Epithelial cell of proximal tubule (primary cell): ENCODE results near the gene SERPINA6. TPM values are rescaled to one million over a fixed set of nuclear protein-coding genes. Genes with fewer than 3 reads are reported as not detected.

Experiments
- DNase-seq: peaks from one replicate; pipeline ENCODE4 v3.0.0-alpha.2; 2011; ENCODE audit warnings: low read depth
- H3K4me3 ChIP-seq: 2 replicates; pipeline ENCODE4 v1.5.1; 2011; ENCODE audit warnings: low read depth, mild to moderate bottlenecking, low read length
- CTCF ChIP-seq: conservative IDR thresholded peaks from 2 replicates; pipeline ENCODE4 v1.5.1; 2012; ENCODE audit warnings: low read depth, mild to moderate bottlenecking, low read length
- total RNA-seq: library from RNA; depleted of rRNA; stranded (reverse); fragments of >200 nt; gene quantifications from 2 replicates; pipeline ENCODE4 v1.2.3, GENCODE V29; 2015

SERPINA6 gene
- total RNA-seq, 1 donor from 2014 or later: 0.81 TPM

DNA sequence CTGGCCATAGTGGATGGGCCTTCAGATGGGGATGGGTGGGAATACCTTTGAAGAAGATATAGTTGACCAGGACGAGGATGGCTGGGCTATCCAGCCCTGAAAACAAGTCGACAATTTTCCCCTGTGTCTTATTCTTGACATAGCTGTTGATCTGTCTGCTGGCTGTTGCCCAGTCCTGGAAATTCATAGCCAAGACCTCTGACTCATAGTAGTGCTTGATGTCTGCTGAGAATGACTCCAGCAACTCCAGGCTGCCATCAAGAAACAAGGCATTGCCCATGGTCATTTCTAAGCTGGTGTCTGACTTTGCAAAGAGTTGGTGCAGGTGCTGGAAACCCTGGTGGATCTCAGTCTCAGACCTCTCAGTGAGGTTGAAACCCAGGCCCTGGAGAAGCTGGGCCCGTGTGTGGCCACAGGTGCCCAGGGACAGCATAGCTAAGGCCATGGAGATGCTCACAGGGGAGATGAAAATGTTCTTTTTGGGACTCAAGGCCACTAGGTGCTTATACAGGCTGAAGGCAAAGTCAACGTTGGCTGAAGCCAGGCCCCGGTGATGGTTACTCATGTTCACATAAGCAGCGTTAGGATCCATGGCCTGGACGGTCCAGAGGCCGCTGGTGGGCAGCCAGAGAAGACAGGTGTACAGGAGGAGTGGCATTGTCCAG, 9.0 kb downstream of the SERPINA6 start:
- DNase-seq: no peak
- no peak for TF ChIP-seq CTCF
- no peak overlapping the region for H3K4me3 ChIP-seq

GRCh38 chr14:94312481-94313246, 10.5 kb downstream of the SERPINA6 start:
- no peak for DNase-seq
- H3K4me3 ChIP-seq: no peak overlapping the region
- TF ChIP-seq CTCF: no peak

DNA sequence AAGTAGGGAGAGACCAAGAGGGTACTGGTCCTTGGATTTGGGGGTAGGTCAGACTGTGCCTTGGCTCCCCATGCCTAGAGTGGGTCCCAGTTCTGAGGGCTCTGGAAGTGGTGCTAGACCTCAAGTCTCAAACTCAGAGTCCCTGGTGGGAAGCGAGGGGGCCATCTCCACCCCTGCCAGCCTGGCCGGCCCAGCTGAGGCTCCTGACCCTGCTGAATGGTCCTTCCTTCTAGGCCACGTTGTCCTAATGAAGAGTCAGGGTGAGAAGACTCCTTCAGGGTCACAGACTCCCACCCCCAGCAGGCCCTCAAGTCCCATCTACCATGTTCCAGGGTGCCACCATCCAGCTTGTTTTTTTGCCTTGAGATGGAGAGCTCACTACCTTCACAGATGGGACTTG, 12.9 kb downstream of the SERPINA6 start:
- no peak for DNase-seq
- no peak overlapping the region for H3K4me3 ChIP-seq
- no peak for TF ChIP-seq CTCF

- DNase-seq: no peak
- no peak for TF ChIP-seq CTCF
- H3K4me3 ChIP-seq: no peak overlapping the region
These were observed 13.4 kb downstream of the SERPINA6 start for GRCh38 chr14:94309721-94310120.

DNA sequence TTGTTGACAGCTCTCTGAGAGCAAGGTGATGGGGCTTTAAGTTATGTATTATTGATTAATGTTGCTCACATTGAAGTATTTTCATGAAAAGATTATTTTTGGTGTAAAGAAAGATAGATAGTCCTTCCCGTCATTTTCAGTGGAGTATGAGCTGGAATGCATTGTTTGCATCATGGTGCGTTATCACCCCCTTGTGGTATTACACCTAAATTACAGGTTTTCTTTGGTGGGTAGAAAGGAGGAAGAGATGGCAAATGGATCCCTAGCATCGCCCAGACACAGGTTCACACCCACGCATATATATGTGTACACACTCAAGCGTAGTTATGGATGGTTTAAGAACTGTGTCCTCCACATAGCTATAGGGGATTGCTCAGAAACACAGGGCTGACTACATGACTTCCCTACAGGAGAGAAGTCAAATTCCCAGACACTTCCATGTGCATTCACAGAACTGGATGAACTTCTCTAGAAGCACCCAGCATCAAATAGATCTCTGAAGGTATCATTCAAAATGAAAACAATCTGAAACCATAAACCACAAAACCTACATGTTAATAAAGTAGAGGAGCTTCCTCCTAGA, 15.6 kb downstream of the SERPINA6 start:
- DNase-seq: no peak
- H3K4me3 ChIP-seq: no peak overlapping the region
- peak; percentile 53 for TF ChIP-seq CTCF

GRCh38 chr14:94306047-94306978, 16.8 kb downstream of the SERPINA6 start:
- no peak for DNase-seq
- no peak for TF ChIP-seq CTCF
- H3K4me3 ChIP-seq: no peak overlapping the region
